ENCODE measurements around the gene PLXNA4. TPM values are rescaled to one million over a fixed set of nuclear protein-coding genes. Genes with fewer than 3 reads are reported as not detected.

PLXNA4 gene
- total and polyA plus RNA-seq, 2 experiments from 2014 or later, result 0.08 to 0.80 TPM

GRCh38 chr7:132394283-132395198 lies 181.7 kb downstream of the PLXNA4 start:
- no peak overlapping the region for H3K27ac ChIP-seq (ENCODE audit: low read depth)
- H3F3A ChIP-seq (replicated peaks; ENCODE audit: low read depth), result no peaks in the 10 kb centered on the region
- H3K4me1 Mint-ChIP-seq, result peaks cover 6% of the 10 kb centered on the region
- H3K36me3 Mint-ChIP-seq (ENCODE audit: low read depth), result no peaks in the 10 kb centered on the region
- H3K79me2 ChIP-seq (replicated peaks; ENCODE audit: insufficient read depth), result no peaks in the 10 kb centered on the region
- H3K27ac Mint-ChIP-seq, result no peak overlapping the region
- no peaks in the 10 kb centered on the region for H4K20me1 ChIP-seq (replicated peaks; ENCODE audit: insufficient read depth)
- H3K4me2 ChIP-seq, result no peak overlapping the region
- no peak overlapping the region for H3K4me3 ChIP-seq
- H3K9me3 Mint-ChIP-seq, result no peaks in the 10 kb centered on the region
- peaks cover 1% of the 10 kb centered on the region for H3K27me3 Mint-ChIP-seq (ENCODE audit: insufficient read depth, low read depth, poor library complexity)
- H3K4me3 Mint-ChIP-seq, result no peak overlapping the region
- DNase-seq (ENCODE audit: low spot score) (peak; percentile 47), ATAC-seq (peak; percentile 69)
- H2AFZ ChIP-seq, result no peak overlapping the region
- no peaks in the 10 kb centered on the region for H3K27me3 ChIP-seq (ENCODE audit: insufficient read depth)
- TF ChIP-seq CTCF (conservative IDR thresholded peaks at IDR 0.05; ENCODE audit: low read depth in 2 of 2) (peak; percentile 49 to 68), STAT1 (IDR thresholded peaks at IDR 0.05; ENCODE audit: unreplicated experiment) (no peak)
- no peaks in the 10 kb centered on the region for H3K9me2 ChIP-seq (ENCODE audit: insufficient read depth)
- no peaks in the 10 kb centered on the region for H3K36me3 ChIP-seq (ENCODE audit: insufficient read depth)
- H3K4me1 ChIP-seq (ENCODE audit: insufficient read depth), result no peaks in the 10 kb centered on the region; the same call in 1 of the 2 replicates

GRCh38 chr7:132393789-132394261 lies 182.4 kb downstream of the PLXNA4 start:
- no peak for DNase-seq (ENCODE audit: low spot score)
- no peak overlapping the region for H3K4me3 ChIP-seq
- no peak overlapping the region for H3K27ac ChIP-seq (ENCODE audit: low read depth)
- H3K27ac Mint-ChIP-seq, result no peak overlapping the region
- no peaks in the 10 kb centered on the region for H3K27me3 ChIP-seq (ENCODE audit: insufficient read depth)
- H3K27me3 Mint-ChIP-seq (ENCODE audit: insufficient read depth, low read depth, poor library complexity), result peaks cover 1% of the 10 kb centered on the region
- no peaks in the 10 kb centered on the region; the same call in 1 of the 2 replicates for H3K4me1 ChIP-seq (ENCODE audit: insufficient read depth)
- peak; percentile 53 for ATAC-seq
- no peaks in the 10 kb centered on the region for H3K9me2 ChIP-seq (ENCODE audit: insufficient read depth)
- H3K79me2 ChIP-seq (replicated peaks; ENCODE audit: insufficient read depth), result no peaks in the 10 kb centered on the region
- H3K4me3 Mint-ChIP-seq, result no peak overlapping the region
- no peaks in the 10 kb centered on the region for H3K9me3 Mint-ChIP-seq
- no peaks in the 10 kb centered on the region for H3K36me3 Mint-ChIP-seq (ENCODE audit: low read depth)
- H3K4me1 Mint-ChIP-seq, result peaks cover 6% of the 10 kb centered on the region
- H3F3A ChIP-seq (replicated peaks; ENCODE audit: low read depth), result no peaks in the 10 kb centered on the region
- no peaks in the 10 kb centered on the region for H3K36me3 ChIP-seq (ENCODE audit: insufficient read depth)
- no peaks in the 10 kb centered on the region for H4K20me1 ChIP-seq (replicated peaks; ENCODE audit: insufficient read depth)
- no peak overlapping the region for H2AFZ ChIP-seq
- no peak overlapping the region for H3K4me2 ChIP-seq
- no peak for TF ChIP-seq ETS1 (IDR thresholded peaks at IDR 0.05)
- TF ChIP-seq ZNF331 (CRISPR knock-in tag; IDR thresholded peaks at IDR 0.05; ENCODE audit: low read depth), result no peak
- TF ChIP-seq REST (IDR thresholded peaks at IDR 0.05; ENCODE audit: unreplicated experiment), result no peak
- TF ChIP-seq CTCF (conservative IDR thresholded peaks at IDR 0.05; ENCODE audit: low read depth in 2 of 2), result no peak
- no peak for TF ChIP-seq STAT1 (IDR thresholded peaks at IDR 0.05; ENCODE audit: unreplicated experiment)
- TF ChIP-seq POLR2AphosphoS5 (IDR thresholded peaks at IDR 0.05; ENCODE audit: low read depth), result no peak

Data from GM23338 (cell line).